GM23338 (cell line): ENCODE data around the gene LRBA. TPM values are rescaled to one million over a fixed set of nuclear protein-coding genes. Genes with fewer than 3 reads are reported as not detected.

Experiments
- ATAC-seq: fragments of 200-7000 bp; cut with Tn5 transposase; 3 replicates; pipeline ENCODE4 v1.9.1; 2020
- DNase-seq: peaks from one replicate; pipeline ENCODE4 v3.0.0-alpha.2; 2015; ENCODE audit warnings: low spot score
- H2AFZ ChIP-seq: fragments of 200-600 bp; sonication (generic); 2 replicates; pipeline ENCODE4 v1.8.0; 2016; ENCODE audit warnings: antibody characterized with exemption, mild to moderate bottlenecking, moderate library complexity
- H3F3A ChIP-seq: fragments of 200-600 bp; sonication (generic); replicated peaks from 2 replicates; pipeline ENCODE4 v1.8.0; 2017; ENCODE audit warnings: antibody characterized with exemption, mixed run types, low read depth
- H3K27ac ChIP-seq: fragments of 200-600 bp; sonication (generic); 2 replicates; pipeline ENCODE4 v1.6.1; 2016; ENCODE audit warnings: low read depth
- H3K27me3 ChIP-seq: fragments of 200-600 bp; sonication (generic); 2 replicates; pipeline ENCODE4 v1.8.0; 2016; ENCODE audit warnings: mild to moderate bottlenecking, mixed run types, moderate library complexity; ENCODE audit not compliant: insufficient read depth
- H3K36me3 ChIP-seq: fragments of 200-600 bp; sonication (generic); 2 replicates; pipeline ENCODE4 v1.8.0; 2016; ENCODE audit warnings: mild to moderate bottlenecking; ENCODE audit not compliant: insufficient read depth
- H3K4me1 ChIP-seq: fragments of 200-600 bp; sonication (generic); 2 replicates; pipeline ENCODE4 v1.8.0; 2016; ENCODE audit warnings: mild to moderate bottlenecking, moderate library complexity; ENCODE audit not compliant: insufficient read depth
- H3K4me2 ChIP-seq: fragments of 200-600 bp; sonication (generic); 2 replicates; pipeline ENCODE4 v1.7.1; 2017; ENCODE audit warnings: mixed run types
- H3K4me3 ChIP-seq: fragments of 200-600 bp; sonication (generic); 2 replicates; pipeline ENCODE4 v1.6.1; 2016; ENCODE audit warnings: mixed run types
- H3K79me2 ChIP-seq: fragments of 200-600 bp; sonication (generic); replicated peaks from 2 replicates; pipeline ENCODE4 v1.8.0; 2017; ENCODE audit warnings: mild to moderate bottlenecking; ENCODE audit not compliant: insufficient read depth
- H3K9me2 ChIP-seq: fragments of 200-600 bp; sonication (generic); 2 replicates; pipeline ENCODE4 v1.8.0; 2017; ENCODE audit not compliant: insufficient read depth
- H4K20me1 ChIP-seq: fragments of 200-600 bp; sonication (generic); replicated peaks from 2 replicates; pipeline ENCODE4 v1.8.0; 2017; ENCODE audit warnings: mild to moderate bottlenecking; ENCODE audit not compliant: insufficient read depth
- H3K27ac Mint-ChIP-seq: 2 replicates; pipeline ENCODE4 v1.8.0; 2020; ENCODE audit warnings: inconsistent platforms, mild to moderate bottlenecking, moderate library complexity, mixed read lengths
- H3K27me3 Mint-ChIP-seq: 3 replicates; pipeline ENCODE4 v1.8.0; 2022; ENCODE audit warnings: low read depth, mild to moderate bottlenecking, moderate library complexity, mixed read lengths, inconsistent platforms; ENCODE audit not compliant: insufficient read depth, poor library complexity
- H3K36me3 Mint-ChIP-seq: 3 replicates; pipeline ENCODE4 v1.8.0; 2021; ENCODE audit warnings: low read depth, mild to moderate bottlenecking, inconsistent platforms, moderate library complexity, mixed read lengths
- H3K4me1 Mint-ChIP-seq: 3 replicates; pipeline ENCODE4 v1.8.0; 2020; ENCODE audit warnings: mild to moderate bottlenecking, inconsistent platforms, mixed read lengths
- H3K4me3 Mint-ChIP-seq: 3 replicates; pipeline ENCODE4 v1.8.0; 2021; ENCODE audit warnings: moderate library complexity, mild to moderate bottlenecking, inconsistent platforms, mixed read lengths
- H3K9me3 Mint-ChIP-seq: 3 replicates; pipeline ENCODE4 v1.8.0; 2020; ENCODE audit warnings: moderate library complexity, mild to moderate bottlenecking, inconsistent platforms, mixed read lengths
- CREB1 ChIP-seq: fragments of 250-450 bp; sonication (Bioruptor Pico); IDR thresholded peaks from 2 replicates; pipeline ENCODE4 v1.5.0; 2020; ENCODE audit warnings: low read depth, mild to moderate bottlenecking, moderate library complexity
- EZH2 ChIP-seq: fragments of 200-600 bp; sonication (generic); IDR thresholded peaks from one replicate; pipeline ENCODE4 v1.8.0; 2017; ENCODE audit warnings: antibody characterized with exemption, mild to moderate bottlenecking, low read depth; ENCODE audit not compliant: unreplicated experiment
- EZH2phosphoT487 ChIP-seq: fragments of 200-600 bp; sonication (generic); IDR thresholded peaks from one replicate; pipeline ENCODE4 v1.8.1; 2018; ENCODE audit warnings: antibody characterized with exemption; ENCODE audit not compliant: unreplicated experiment
- JUNB ChIP-seq: IDR thresholded peaks from one replicate; pipeline ENCODE4 v1.6.1; 2016; ENCODE audit warnings: antibody characterized with exemption; ENCODE audit not compliant: unreplicated experiment
- NANOG ChIP-seq: IDR thresholded peaks from 2 replicates; pipeline ENCODE4 v1.6.1; 2016; ENCODE audit warnings: antibody characterized with exemption, borderline replicate concordance
- POLR2AphosphoS5 ChIP-seq: IDR thresholded peaks from 2 replicates; pipeline ENCODE4 v1.6.1; 2016; ENCODE audit warnings: antibody characterized with exemption, low read depth
- STAT1 ChIP-seq: IDR thresholded peaks from one replicate; pipeline ENCODE4 v1.6.1; 2016; ENCODE audit warnings: antibody characterized with exemption; ENCODE audit not compliant: unreplicated experiment
- ZNF114 ChIP-seq: fragments of 250-450 bp; sonication (Bioruptor Pico); IDR thresholded peaks from 2 replicates; pipeline ENCODE4 v1.5.0; 2020; ENCODE audit warnings: mild to moderate bottlenecking, moderate library complexity
- ZNF331 ChIP-seq: fragments of 250-450 bp; sonication (Bioruptor Pico); IDR thresholded peaks from 2 replicates; pipeline ENCODE4 v1.5.0; 2020; ENCODE audit warnings: low read depth, mild to moderate bottlenecking, moderate library complexity
- polyA plus RNA-seq: library from polyadenylated mRNA; unstranded; fragments of >200 nt; fragmentation: Nextera tagmentation; extraction: Ambion mirVana; gene quantifications from 2 replicates; pipeline ENCODE4 v1.2.1, GENCODE V29; 2016
- total RNA-seq: library from RNA; depleted of rRNA; stranded (reverse); fragments of >200 nt; shearing (Covaris generic); gene quantifications from 2 replicates; pipeline ENCODE4 v1.2.3, GENCODE V29; 2014
- TF ChIP-seq, protein P1 (sequence below): IDR thresholded peaks from 2 replicates; pipeline ENCODE4 v1.6.1; 2016; ENCODE audit warnings: antibody characterized with exemption
- TF ChIP-seq, protein P2 (sequence below): fragments of 250-450 bp; sonication (Bioruptor Pico); IDR thresholded peaks from 2 replicates; pipeline ENCODE4 v1.5.0; 2020; ENCODE audit warnings: mild to moderate bottlenecking, moderate library complexity
- TF ChIP-seq, protein P3 (sequence below): IDR thresholded peaks from one replicate; pipeline ENCODE4 v1.6.1; 2018; ENCODE audit warnings: antibody characterized with exemption; ENCODE audit not compliant: unreplicated experiment
- TF ChIP-seq, protein P4 (sequence below), 2 experiments: fragments of 200-600 bp in 1 of 2; sonication (generic) in 1 of 2; conservative IDR thresholded peaks; 2 replicates each; pipeline versions ENCODE4 v1.5.1 to v1.6.1; 2016 to 2017; ENCODE audit warnings: antibody characterized with exemption in 2 of 2, low read depth in 2 of 2, mild to moderate bottlenecking in 2 of 2, moderate library complexity in 1 of 2

LRBA gene
- total and polyA plus RNA-seq, 2 experiments from 2014 or later = 23.3 to 126 TPM

DNA sequence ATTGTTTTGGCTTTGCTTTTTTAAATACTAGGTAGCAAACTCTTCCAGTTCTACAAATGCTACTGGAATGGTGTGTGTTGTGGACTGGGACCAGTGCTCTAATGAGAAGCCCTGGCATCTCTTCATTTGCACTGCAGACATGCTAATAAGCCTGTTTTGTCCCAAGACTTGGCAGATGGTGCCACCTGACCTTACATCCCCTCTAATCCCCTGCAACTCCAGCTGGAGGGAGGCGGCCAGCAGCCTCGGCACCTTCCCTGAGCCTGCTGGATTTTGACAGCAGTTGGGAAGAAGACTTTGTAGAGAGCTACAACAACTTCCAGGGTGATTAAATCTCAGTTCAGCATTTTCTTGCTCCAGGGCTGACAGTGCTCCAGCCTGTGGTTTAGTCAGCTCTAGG, 736.9 kb downstream of the LRBA start:
- H3K36me3 Mint-ChIP-seq = peaks cover 30% of the 10 kb centered on the region
- no peaks in the 10 kb centered on the region; the same call in 1 of the 2 replicates for H3K4me1 ChIP-seq
- no peaks in the 10 kb centered on the region for H3F3A ChIP-seq
- H3K9me2 ChIP-seq = peaks cover 4% of the 10 kb centered on the region; the same call in 1 of the 2 replicates
- DNase-seq = no peak
- peaks cover 6% of the 10 kb centered on the region; the same call in 2 of the 3 replicates for H3K9me3 Mint-ChIP-seq
- no peaks in the 10 kb centered on the region for H3K36me3 ChIP-seq
- H3K27ac ChIP-seq = no peak overlapping the region
- H2AFZ ChIP-seq = no peak overlapping the region
- H3K27me3 ChIP-seq = no peaks in the 10 kb centered on the region
- peaks cover 3% of the 10 kb centered on the region; the same call in 1 of the 3 replicates for H3K4me1 Mint-ChIP-seq
- no peak overlapping the region for H3K27ac Mint-ChIP-seq
- no peak overlapping the region for H3K4me3 Mint-ChIP-seq
- no peaks in the 10 kb centered on the region for H4K20me1 ChIP-seq
- no peaks in the 10 kb centered on the region for H3K79me2 ChIP-seq
- ATAC-seq = no peak
- no peak overlapping the region for H3K4me2 ChIP-seq
- H3K27me3 Mint-ChIP-seq = peaks cover 5% of the 10 kb centered on the region
- H3K4me3 ChIP-seq = no peak overlapping the region
- TF ChIP-seq STAT1 (no peak), EZH2 (no peak), CREB1 (no peak), POLR2AphosphoS5 (no peak), EZH2phosphoT487 (no peak), ZNF114 (no peak), NANOG (no peak), ZNF331 (CRISPR knock-in tag) (no peak), JUNB (no peak)
- TF ChIP-seq, protein P1, sequence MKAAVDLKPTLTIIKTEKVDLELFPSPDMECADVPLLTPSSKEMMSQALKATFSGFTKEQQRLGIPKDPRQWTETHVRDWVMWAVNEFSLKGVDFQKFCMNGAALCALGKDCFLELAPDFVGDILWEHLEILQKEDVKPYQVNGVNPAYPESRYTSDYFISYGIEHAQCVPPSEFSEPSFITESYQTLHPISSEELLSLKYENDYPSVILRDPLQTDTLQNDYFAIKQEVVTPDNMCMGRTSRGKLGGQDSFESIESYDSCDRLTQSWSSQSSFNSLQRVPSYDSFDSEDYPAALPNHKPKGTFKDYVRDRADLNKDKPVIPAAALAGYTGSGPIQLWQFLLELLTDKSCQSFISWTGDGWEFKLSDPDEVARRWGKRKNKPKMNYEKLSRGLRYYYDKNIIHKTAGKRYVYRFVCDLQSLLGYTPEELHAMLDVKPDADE = no peak
- TF ChIP-seq, protein P2, sequence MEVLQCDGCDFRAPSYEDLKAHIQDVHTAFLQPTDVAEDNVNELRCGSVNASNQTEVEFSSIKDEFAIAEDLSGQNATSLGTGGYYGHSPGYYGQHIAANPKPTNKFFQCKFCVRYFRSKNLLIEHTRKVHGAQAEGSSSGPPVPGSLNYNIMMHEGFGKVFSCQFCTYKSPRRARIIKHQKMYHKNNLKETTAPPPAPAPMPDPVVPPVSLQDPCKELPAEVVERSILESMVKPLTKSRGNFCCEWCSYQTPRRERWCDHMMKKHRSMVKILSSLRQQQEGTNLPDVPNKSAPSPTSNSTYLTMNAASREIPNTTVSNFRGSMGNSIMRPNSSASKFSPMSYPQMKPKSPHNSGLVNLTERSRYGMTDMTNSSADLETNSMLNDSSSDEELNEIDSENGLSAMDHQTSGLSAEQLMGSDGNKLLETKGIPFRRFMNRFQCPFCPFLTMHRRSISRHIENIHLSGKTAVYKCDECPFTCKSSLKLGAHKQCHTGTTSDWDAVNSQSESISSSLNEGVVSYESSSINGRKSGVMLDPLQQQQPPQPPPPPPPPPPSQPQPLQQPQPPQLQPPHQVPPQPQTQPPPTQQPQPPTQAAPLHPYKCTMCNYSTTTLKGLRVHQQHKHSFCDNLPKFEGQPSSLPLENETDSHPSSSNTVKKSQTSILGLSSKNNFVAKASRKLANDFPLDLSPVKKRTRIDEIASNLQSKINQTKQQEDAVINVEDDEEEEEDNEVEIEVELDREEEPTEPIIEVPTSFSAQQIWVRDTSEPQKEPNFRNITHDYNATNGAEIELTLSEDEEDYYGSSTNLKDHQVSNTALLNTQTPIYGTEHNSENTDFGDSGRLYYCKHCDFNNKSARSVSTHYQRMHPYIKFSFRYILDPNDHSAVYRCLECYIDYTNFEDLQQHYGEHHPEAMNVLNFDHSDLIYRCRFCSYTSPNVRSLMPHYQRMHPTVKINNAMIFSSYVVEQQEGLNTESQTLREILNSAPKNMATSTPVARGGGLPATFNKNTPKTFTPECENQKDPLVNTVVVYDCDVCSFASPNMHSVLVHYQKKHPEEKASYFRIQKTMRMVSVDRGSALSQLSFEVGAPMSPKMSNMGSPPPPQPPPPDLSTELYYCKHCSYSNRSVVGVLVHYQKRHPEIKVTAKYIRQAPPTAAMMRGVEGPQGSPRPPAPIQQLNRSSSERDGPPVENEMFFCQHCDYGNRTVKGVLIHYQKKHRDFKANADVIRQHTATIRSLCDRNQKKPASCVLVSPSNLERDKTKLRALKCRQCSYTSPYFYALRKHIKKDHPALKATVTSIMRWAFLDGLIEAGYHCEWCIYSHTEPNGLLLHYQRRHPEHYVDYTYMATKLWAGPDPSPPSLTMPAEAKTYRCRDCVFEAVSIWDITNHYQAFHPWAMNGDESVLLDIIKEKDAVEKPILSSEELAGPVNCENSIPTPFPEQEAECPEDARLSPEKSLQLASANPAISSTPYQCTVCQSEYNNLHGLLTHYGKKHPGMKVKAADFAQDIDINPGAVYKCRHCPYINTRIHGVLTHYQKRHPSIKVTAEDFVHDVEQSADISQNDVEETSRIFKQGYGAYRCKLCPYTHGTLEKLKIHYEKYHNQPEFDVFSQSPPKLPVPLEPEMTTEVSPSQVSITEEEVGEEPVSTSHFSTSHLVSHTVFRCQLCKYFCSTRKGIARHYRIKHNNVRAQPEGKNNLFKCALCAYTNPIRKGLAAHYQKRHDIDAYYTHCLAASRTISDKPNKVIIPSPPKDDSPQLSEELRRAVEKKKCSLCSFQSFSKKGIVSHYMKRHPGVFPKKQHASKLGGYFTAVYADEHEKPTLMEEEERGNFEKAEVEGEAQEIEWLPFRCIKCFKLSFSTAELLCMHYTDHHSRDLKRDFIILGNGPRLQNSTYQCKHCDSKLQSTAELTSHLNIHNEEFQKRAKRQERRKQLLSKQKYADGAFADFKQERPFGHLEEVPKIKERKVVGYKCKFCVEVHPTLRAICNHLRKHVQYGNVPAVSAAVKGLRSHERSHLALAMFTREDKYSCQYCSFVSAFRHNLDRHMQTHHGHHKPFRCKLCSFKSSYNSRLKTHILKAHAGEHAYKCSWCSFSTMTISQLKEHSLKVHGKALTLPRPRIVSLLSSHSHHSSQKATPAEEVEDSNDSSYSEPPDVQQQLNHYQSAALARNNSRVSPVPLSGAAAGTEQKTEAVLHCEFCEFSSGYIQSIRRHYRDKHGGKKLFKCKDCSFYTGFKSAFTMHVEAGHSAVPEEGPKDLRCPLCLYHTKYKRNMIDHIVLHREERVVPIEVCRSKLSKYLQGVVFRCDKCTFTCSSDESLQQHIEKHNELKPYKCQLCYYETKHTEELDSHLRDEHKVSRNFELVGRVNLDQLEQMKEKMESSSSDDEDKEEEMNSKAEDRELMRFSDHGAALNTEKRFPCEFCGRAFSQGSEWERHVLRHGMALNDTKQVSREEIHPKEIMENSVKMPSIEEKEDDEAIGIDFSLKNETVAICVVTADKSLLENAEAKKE (CRISPR knock-in tag) = no peak
- TF ChIP-seq, protein P3, sequence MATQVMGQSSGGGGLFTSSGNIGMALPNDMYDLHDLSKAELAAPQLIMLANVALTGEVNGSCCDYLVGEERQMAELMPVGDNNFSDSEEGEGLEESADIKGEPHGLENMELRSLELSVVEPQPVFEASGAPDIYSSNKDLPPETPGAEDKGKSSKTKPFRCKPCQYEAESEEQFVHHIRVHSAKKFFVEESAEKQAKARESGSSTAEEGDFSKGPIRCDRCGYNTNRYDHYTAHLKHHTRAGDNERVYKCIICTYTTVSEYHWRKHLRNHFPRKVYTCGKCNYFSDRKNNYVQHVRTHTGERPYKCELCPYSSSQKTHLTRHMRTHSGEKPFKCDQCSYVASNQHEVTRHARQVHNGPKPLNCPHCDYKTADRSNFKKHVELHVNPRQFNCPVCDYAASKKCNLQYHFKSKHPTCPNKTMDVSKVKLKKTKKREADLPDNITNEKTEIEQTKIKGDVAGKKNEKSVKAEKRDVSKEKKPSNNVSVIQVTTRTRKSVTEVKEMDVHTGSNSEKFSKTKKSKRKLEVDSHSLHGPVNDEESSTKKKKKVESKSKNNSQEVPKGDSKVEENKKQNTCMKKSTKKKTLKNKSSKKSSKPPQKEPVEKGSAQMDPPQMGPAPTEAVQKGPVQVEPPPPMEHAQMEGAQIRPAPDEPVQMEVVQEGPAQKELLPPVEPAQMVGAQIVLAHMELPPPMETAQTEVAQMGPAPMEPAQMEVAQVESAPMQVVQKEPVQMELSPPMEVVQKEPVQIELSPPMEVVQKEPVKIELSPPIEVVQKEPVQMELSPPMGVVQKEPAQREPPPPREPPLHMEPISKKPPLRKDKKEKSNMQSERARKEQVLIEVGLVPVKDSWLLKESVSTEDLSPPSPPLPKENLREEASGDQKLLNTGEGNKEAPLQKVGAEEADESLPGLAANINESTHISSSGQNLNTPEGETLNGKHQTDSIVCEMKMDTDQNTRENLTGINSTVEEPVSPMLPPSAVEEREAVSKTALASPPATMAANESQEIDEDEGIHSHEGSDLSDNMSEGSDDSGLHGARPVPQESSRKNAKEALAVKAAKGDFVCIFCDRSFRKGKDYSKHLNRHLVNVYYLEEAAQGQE = no peak
- TF ChIP-seq, protein P4, sequence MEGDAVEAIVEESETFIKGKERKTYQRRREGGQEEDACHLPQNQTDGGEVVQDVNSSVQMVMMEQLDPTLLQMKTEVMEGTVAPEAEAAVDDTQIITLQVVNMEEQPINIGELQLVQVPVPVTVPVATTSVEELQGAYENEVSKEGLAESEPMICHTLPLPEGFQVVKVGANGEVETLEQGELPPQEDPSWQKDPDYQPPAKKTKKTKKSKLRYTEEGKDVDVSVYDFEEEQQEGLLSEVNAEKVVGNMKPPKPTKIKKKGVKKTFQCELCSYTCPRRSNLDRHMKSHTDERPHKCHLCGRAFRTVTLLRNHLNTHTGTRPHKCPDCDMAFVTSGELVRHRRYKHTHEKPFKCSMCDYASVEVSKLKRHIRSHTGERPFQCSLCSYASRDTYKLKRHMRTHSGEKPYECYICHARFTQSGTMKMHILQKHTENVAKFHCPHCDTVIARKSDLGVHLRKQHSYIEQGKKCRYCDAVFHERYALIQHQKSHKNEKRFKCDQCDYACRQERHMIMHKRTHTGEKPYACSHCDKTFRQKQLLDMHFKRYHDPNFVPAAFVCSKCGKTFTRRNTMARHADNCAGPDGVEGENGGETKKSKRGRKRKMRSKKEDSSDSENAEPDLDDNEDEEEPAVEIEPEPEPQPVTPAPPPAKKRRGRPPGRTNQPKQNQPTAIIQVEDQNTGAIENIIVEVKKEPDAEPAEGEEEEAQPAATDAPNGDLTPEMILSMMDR (conservative IDR thresholded peaks at IDR 0.05; ENCODE audit: low read depth in 2 of 2) = no peak
